Left kidney (tissue), 2 donors: ENCODE measurements around the gene PTPN20. TPM values are rescaled to one million over a fixed set of nuclear protein-coding genes. Genes with fewer than 3 reads are reported as not detected.
A peak's percentile ranks its signal among the peaks of the same experiment; 100 is the strongest.

Source experiments
- DNase-seq: peaks from one replicate; pipeline ENCODE4 v3.0.0-alpha.2; 2013
- polyA plus RNA-seq: library from polyadenylated mRNA; unstranded; fragments of 120-200 nt; gene quantifications from one replicate; pipeline ENCODE4 v1.2.1, GENCODE V29; 2013; ENCODE audit not compliant: insufficient read length

Gene PTPN20
- polyA plus RNA-seq, 1 donor = 7.3 TPM

GRCh38 chr10:47019155-47020145, 108.2 kb downstream of the PTPN20 start:
- no peak for DNase-seq

- DNase-seq = no peak
These were observed 109.2 kb downstream of the PTPN20 start for GRCh38 chr10:47020471-47020870.

- DNase-seq = no peak
These were observed 110.6 kb downstream of the PTPN20 start for GRCh38 chr10:47021850-47022249.

GRCh38 chr10:47022311-47023131, 111.3 kb downstream of the PTPN20 start:
- DNase-seq = no peak

GRCh38 chr10:47023237-47024045, 112.2 kb downstream of the PTPN20 start:
- no peak for DNase-seq

- DNase-seq = no peak
These were observed 112.8 kb downstream of the PTPN20 start for GRCh38 chr10:47024046-47024322.

GRCh38 chr10:47024399-47025252, 113.4 kb downstream of the PTPN20 start:
- peak; percentile 46 for DNase-seq

GRCh38 chr10:47025253-47025539, 114.0 kb downstream of the PTPN20 start:
- no peak for DNase-seq

GRCh38 chr10:47025540-47026300, 114.5 kb downstream of the PTPN20 start:
- no peak for DNase-seq

GRCh38 chr10:47026301-47027107, 115.3 kb downstream of the PTPN20 start:
- no peak for DNase-seq

- DNase-seq = no peak
These were observed 116.0 kb downstream of the PTPN20 start for GRCh38 chr10:47027108-47027783.

GRCh38 chr10:47027784-47028260, 116.6 kb downstream of the PTPN20 start:
- no peak for DNase-seq

GRCh38 chr10:47028466-47028865, 117.2 kb downstream of the PTPN20 start:
- DNase-seq = no peak

- DNase-seq = no peak
These were observed 118.2 kb downstream of the PTPN20 start for GRCh38 chr10:47029181-47030009.

- DNase-seq = no peak
These were observed 119.0 kb downstream of the PTPN20 start for GRCh38 chr10:47030191-47030703.

- DNase-seq = no peak
These were observed 120.1 kb downstream of the PTPN20 start for GRCh38 chr10:47031211-47031900.

GRCh38 chr10:47031901-47032465, 120.8 kb downstream of the PTPN20 start:
- DNase-seq = no peak
